ENCODE data around the gene ATG9A.

ATG9A gene

DNA sequence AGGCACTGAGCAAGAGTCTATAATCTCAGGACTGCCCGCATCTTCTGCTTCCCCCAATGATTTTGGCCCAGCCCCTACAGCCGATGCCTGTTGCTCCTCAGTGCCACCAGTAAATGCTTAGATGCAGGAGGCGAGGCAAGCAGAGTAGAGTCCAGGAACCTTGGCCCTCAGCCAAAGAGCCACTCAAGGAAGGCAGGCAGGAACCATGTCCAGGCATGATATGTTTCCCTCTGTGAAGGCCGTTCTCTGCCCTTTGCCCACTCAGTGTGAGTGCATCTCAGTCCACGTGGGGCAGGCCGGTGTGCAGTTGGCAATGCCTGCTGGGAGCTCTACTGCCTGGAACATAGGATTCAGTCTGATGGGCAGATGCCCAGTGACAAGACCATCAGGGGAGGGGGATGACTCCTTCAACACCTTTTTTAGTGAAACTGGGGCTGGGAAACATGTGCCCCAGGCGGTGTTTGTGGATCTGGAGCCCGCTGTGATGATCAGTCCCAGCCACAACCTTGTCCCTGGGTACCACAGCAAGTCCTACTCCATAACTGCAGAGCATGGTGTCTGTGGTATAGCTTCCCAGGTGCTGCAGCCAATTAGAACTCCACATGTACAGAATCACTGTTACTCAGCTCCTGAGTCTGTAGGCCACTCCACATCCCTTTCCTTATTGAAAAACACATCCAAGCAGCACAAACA, 40.1 kb upstream of the ATG9A start:
- peaks cover 3% of the 10 kb centered on the region for H3K4me1 ChIP-seq
- TF ChIP-seq, protein P1, sequence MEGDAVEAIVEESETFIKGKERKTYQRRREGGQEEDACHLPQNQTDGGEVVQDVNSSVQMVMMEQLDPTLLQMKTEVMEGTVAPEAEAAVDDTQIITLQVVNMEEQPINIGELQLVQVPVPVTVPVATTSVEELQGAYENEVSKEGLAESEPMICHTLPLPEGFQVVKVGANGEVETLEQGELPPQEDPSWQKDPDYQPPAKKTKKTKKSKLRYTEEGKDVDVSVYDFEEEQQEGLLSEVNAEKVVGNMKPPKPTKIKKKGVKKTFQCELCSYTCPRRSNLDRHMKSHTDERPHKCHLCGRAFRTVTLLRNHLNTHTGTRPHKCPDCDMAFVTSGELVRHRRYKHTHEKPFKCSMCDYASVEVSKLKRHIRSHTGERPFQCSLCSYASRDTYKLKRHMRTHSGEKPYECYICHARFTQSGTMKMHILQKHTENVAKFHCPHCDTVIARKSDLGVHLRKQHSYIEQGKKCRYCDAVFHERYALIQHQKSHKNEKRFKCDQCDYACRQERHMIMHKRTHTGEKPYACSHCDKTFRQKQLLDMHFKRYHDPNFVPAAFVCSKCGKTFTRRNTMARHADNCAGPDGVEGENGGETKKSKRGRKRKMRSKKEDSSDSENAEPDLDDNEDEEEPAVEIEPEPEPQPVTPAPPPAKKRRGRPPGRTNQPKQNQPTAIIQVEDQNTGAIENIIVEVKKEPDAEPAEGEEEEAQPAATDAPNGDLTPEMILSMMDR (IDR thresholded peaks at IDR 0.05): no peak
- no peak overlapping the region for H3K4me2 ChIP-seq (ENCODE audit: low read length)
- H3K27me3 ChIP-seq (ENCODE audit: control insufficient read depth, insufficient read depth, low read length): no peaks in the 10 kb centered on the region
- no peaks in the 10 kb centered on the region for H3K9me3 ChIP-seq (ENCODE audit: control insufficient read depth, low read length)
- H3K9ac ChIP-seq: no peak overlapping the region
- no peak overlapping the region for H2AFZ ChIP-seq
- H3K27ac ChIP-seq: no peak overlapping the region
- no peaks in the 10 kb centered on the region for H3K36me3 ChIP-seq (ENCODE audit: control insufficient read depth, insufficient read depth, low read length)
- no peak overlapping the region for H3K4me3 ChIP-seq (ENCODE audit: low read depth, low read length)
- H3K79me2 ChIP-seq: no peaks in the 10 kb centered on the region

DNA sequence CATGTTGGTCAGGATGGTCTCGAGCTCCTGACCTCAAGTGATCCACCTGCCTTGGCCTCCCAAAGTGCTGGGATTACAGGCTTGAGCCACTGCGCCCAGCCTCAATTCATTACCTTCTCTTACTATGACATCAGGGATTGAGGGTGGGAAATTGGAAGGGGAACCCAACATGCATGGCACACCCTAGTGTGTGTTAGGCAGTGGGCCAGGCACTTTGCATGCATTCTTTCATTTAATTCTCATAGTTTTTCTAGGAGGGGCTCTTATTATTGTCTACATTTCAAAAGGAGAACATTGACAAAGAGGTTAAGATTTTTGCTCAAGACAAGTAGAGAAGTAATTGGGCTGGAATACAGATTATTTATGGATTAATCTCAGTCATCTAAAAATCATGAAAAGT, 38.9 kb upstream of the ATG9A start:
- Histone ChIP-seq H3K9ac (no peak overlapping the region), H3K79me2 (no peaks in the 10 kb centered on the region), H3K4me3 (ENCODE audit: low read depth, low read length) (no peak overlapping the region), H2AFZ (no peak overlapping the region), H3K27ac (no peak overlapping the region), H3K27me3 (ENCODE audit: control insufficient read depth, insufficient read depth, low read length) (no peaks in the 10 kb centered on the region), H3K9me3 (ENCODE audit: control insufficient read depth, low read length) (no peaks in the 10 kb centered on the region), H3K36me3 (ENCODE audit: control insufficient read depth, insufficient read depth, low read length) (no peaks in the 10 kb centered on the region), H3K4me1 (no peaks in the 10 kb centered on the region), H3K4me2 (ENCODE audit: low read length) (no peak overlapping the region)
- TF ChIP-seq, protein P1 (IDR thresholded peaks at IDR 0.05): no peak

DNA sequence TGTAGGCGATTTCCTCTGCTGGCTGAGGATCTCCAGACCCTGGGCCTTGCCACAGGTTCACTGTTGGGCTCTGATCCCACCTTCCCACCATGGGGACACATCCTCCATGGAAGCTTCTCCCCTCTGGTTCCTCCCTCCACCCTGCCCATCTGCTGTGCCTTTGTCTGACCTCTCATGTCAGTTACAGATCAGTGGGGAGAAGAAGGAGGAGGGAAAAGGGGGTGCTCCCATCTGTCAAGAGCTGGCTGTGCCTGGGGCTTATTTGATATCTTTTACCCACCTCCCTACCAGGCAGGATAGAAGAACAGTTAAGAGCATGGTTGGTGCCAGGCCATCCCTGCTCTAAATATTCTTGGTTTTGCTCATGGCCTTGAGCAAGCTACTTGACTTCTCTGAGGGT, 37.5 kb upstream of the ATG9A start:
- no peak overlapping the region for H2AFZ ChIP-seq
- H3K4me1 ChIP-seq: no peaks in the 10 kb centered on the region
- no peak overlapping the region for H3K4me3 ChIP-seq (ENCODE audit: low read depth, low read length)
- H3K9me3 ChIP-seq (ENCODE audit: control insufficient read depth, low read length): no peaks in the 10 kb centered on the region
- H3K36me3 ChIP-seq (ENCODE audit: control insufficient read depth, insufficient read depth, low read length): no peaks in the 10 kb centered on the region
- no peaks in the 10 kb centered on the region for H3K79me2 ChIP-seq
- no peak overlapping the region for H3K4me2 ChIP-seq (ENCODE audit: low read length)
- H3K27me3 ChIP-seq (ENCODE audit: control insufficient read depth, insufficient read depth, low read length): no peaks in the 10 kb centered on the region
- no peak overlapping the region for H3K27ac ChIP-seq
- no peak overlapping the region for H3K9ac ChIP-seq
- TF ChIP-seq, protein P1 (IDR thresholded peaks at IDR 0.05): no peak

DNA sequence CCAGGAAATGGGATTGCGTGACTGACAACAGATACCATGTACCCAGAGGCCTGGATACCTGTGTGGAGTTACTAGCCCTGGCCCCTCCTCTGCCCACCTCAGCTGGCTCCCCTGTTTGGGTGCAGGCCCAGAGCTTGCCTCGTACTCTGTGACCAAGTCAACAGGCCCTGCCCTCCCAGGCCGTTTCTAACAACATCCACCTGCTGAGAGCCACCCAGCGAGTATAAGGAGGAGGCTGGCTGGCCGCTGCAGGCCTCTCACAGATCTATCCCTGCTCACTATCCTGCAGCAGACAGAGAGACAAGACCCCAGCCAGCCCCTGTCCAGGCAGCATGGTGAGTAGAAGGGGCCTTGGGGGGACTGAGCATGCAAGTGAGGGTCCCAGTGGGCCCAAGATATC, 36.8 kb upstream of the ATG9A start:
- no peaks in the 10 kb centered on the region for H3K36me3 ChIP-seq (ENCODE audit: control insufficient read depth, insufficient read depth, low read length)
- no peak overlapping the region for H3K9ac ChIP-seq
- TF ChIP-seq, protein P1 (IDR thresholded peaks at IDR 0.05): no peak
- H3K4me1 ChIP-seq: no peaks in the 10 kb centered on the region
- no peak overlapping the region for H2AFZ ChIP-seq
- no peak overlapping the region for H3K4me2 ChIP-seq (ENCODE audit: low read length)
- H3K4me3 ChIP-seq (ENCODE audit: low read depth, low read length): no peak overlapping the region
- H3K27ac ChIP-seq: no peak overlapping the region
- no peaks in the 10 kb centered on the region for H3K79me2 ChIP-seq
- no peaks in the 10 kb centered on the region for H3K27me3 ChIP-seq (ENCODE audit: control insufficient read depth, insufficient read depth, low read length)
- no peaks in the 10 kb centered on the region for H3K9me3 ChIP-seq (ENCODE audit: control insufficient read depth, low read length)
